GM18507 (cell line): Measurements from ENCODE around the gene APOC1.

ENCODE experiments used
- DNase-seq: peaks from one replicate; pipeline ENCODE4 v3.0.0; 2011; ENCODE audit warnings: low read depth; ENCODE audit not compliant: insufficient read length; ENCODE audit errors: extremely low spot score
- FAIRE-seq: peaks from 2 replicates; lab custom pipeline; 2011; peaks lifted over from hg19 to GRCh38; lab: Jason Lieb, UNC

Gene APOC1

GRCh38 chr19:44951179-44952159 is 37.1 kb downstream of the APOC1 start:
- FAIRE-seq: peak; percentile 69
- DNase-seq: peak; percentile 32

GRCh38 chr19:44954278-44954648 is 39.9 kb downstream of the APOC1 start:
- FAIRE-seq (no peak), DNase-seq (no peak)

GRCh38 chr19:44954649-44955504 is 40.5 kb downstream of the APOC1 start, which contains the start of gene CLPTM1:
TSS of gene CLPTM1 (plus strand) at chr19:44955380. CDS start at chr19:44955396, 16 bp downstream.
- FAIRE-seq: peak; percentile 91
- peak; percentile 96 for DNase-seq

GRCh38 chr19:44955505-44956439 is 41.4 kb downstream of the APOC1 start:
- DNase-seq (no peak), FAIRE-seq (no peak)

DNA sequence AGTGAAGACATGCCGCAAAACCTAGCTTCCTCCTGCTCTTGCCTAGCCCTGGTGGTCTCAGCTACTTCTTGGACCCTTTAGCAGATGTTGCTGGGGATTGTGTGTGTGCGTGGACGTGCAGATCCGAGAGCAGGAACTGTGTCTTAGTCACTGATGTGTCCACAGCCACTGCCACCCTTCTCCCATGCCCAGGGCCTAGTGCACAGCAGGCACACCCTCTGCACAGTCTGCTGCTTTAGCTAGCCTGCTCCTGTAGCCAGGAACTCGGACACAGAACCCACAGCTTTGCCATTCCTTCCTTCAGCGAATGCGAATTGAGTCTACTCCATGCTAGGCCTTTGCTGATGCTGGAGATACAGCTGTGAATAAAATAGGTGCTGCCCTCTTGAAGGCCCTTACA is 43.1 kb downstream of the APOC1 start:
- DNase-seq (no peak), FAIRE-seq (no peak)

- DNase-seq (no peak), FAIRE-seq (no peak)
Measured at GRCh38 chr19:44958090-44958489, 43.7 kb downstream of the APOC1 start.

- DNase-seq (no peak), FAIRE-seq (no peak)
Measured at GRCh38 chr19:44959691-44960090, 45.3 kb downstream of the APOC1 start.

- no peak for FAIRE-seq
- DNase-seq: no peak
Measured at GRCh38 chr19:44960906-44961728, 46.7 kb downstream of the APOC1 start.

- DNase-seq: no peak
- FAIRE-seq: no peak
Measured at GRCh38 chr19:44961821-44962220, 47.4 kb downstream of the APOC1 start.

DNA sequence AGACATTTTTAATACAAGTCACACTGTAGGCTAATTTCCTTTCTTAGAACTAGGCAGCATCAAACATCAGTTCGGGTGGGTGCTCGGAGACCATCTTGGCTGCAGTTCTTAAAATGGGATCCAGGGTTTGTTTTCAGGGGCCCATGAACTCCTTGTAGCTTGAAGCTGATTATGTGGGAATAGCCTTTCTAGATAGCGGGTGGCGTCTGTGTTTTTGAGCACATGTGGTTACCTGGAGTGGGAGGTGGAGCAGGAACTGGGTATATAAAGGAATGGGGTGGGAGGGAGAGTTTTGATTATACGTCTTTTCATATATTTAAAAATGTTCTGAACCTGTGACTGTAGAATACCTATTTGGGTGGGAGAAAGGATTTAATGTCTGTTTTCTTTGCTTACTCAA is 53.7 kb downstream of the APOC1 start:
- no peak for FAIRE-seq
- DNase-seq: no peak

DNA sequence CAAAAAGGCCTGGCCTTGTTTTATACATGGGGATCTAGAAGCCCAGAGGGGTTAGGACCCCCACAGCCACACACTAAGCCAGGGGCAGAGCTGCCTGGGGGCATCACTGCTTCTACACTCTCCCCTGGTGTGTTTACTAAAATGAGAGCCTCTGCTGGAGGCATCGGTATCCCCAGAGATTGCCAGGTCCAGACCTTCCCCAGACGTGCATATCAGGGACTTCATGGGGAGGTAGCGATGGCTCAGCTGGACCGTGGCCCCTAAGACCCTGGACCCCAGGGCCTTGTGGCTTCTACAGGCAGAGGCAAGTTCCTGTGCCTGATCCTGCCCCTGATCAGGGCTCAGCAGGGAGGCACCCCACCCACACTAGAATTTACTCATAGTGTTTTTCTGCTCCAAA is 54.3 kb downstream of the APOC1 start:
- DNase-seq (no peak), FAIRE-seq (no peak)
